LNCAP (cell line): Measurements from ENCODE around the gene SH3RF3.

Experiments
- TF ChIP-seq, protein P1 (sequence below): fragments of 450-650 bp; IDR thresholded peaks from 2 replicates; pipeline ENCODE4 v1.5.1; 2017; ENCODE audit warnings: mild to moderate bottlenecking

Gene SH3RF3

DNA sequence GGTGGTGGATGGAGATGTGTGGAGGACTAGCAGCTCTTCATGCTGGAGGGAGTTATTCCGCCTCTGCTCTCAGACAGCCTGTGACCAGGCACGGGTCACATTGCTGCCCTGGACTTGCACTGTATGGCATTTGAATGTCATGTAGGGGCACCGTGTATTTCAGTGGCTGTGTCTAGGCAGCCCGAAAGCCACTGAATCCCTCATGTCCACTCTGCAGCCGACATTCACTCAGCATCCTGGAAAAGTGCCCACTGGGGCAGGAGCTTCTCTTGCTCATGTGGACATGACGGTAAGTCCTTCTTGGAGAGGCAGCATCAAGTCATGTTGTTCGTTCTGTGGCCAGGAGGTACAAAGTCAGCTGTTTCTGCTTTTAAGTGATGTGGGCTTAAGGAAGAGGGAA lies 127.9 kb downstream of the SH3RF3 start:
- TF ChIP-seq, protein P1, sequence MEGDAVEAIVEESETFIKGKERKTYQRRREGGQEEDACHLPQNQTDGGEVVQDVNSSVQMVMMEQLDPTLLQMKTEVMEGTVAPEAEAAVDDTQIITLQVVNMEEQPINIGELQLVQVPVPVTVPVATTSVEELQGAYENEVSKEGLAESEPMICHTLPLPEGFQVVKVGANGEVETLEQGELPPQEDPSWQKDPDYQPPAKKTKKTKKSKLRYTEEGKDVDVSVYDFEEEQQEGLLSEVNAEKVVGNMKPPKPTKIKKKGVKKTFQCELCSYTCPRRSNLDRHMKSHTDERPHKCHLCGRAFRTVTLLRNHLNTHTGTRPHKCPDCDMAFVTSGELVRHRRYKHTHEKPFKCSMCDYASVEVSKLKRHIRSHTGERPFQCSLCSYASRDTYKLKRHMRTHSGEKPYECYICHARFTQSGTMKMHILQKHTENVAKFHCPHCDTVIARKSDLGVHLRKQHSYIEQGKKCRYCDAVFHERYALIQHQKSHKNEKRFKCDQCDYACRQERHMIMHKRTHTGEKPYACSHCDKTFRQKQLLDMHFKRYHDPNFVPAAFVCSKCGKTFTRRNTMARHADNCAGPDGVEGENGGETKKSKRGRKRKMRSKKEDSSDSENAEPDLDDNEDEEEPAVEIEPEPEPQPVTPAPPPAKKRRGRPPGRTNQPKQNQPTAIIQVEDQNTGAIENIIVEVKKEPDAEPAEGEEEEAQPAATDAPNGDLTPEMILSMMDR, result no peak

DNA sequence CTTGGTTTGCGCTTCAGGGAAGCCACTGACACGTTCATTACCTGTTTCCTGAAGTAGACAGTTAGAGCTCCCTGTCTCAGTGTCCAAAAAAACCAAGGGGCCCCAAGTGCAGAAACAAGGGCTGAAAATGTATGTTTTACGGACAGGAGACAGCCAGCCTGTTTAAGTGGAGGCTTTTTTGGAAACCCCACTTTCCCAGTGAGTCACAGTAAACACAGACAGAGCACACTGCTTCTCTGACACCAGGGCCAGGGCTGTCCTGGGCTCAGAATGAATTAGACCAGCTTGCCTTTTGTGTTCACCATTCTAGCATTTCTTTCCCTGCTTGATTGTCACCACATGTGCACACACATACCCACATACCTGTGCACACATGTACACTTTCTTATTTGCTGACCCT lies 128.6 kb downstream of the SH3RF3 start:
- TF ChIP-seq, protein P1, result no peak

DNA sequence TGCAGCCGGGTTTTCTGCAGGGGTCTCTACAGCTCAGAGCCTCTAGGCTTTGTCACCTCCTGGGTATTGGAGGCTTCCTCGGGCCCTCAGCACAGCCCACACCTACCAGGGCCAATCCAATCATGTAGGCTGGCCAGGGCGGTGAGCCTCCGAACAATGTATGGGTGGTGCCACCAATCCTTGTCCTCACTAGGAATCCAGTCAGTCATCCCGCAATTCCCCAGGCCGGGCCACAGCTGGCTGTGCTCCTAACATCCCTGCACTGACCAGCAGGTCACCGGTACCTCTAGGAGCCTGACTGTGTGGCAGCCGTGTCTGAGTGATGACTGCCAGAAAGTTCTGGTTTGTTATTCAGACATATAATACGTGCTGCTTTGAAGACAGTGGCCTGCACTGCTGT lies 129.4 kb downstream of the SH3RF3 start:
- TF ChIP-seq, protein P1, result no peak

DNA sequence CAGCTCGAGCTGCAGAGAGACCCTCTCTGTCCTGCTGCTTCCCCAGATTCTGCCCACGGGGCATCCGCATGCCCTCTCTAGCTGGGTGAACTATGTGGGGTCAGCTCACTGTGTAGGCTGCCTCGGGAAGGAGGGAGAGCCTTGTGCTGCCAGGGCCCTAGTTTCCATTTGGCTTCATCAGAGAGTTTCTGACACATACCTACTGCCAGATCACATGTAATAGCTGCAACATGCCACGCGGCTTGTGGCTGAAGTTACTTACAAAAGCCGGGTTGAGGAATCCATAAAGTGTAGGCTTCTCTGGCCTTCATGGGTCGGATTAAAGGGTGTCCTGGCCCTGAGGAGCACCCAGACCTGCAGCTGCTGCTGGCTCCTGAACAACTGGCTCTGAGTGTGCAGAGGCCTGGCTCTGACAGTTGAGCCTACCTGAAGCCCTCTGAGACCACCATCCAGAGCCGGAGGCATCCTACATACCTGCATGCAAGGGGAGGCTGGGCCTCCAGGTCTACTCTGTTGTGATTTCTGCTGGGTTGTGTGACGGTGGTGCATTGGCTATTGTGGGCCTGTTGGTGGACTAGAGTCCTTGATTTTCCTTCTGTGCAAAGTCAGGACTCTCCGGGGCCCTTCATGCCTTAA lies 130.0 kb downstream of the SH3RF3 start:
- TF ChIP-seq, protein P1, result no peak

DNA sequence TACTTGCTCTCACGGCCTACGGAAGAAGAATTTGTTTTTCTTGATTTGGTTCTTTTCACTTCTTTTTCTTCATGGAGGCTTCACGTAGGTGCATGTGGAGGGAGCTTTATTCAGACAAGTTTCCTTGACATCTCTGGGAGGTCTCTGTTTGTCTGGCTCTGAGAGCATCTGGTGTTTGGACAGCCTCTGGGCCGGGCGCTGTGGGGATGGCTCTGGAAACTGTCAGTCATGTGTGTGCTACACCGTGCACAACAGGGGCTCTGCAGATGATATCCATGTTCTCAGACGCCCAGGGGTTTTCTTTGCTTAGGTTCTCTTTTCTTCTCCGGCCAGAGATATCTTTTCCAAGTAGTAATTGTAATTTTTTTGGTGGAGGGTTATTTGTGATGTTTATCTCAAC lies 130.7 kb downstream of the SH3RF3 start:
- TF ChIP-seq, protein P1, result no peak

DNA sequence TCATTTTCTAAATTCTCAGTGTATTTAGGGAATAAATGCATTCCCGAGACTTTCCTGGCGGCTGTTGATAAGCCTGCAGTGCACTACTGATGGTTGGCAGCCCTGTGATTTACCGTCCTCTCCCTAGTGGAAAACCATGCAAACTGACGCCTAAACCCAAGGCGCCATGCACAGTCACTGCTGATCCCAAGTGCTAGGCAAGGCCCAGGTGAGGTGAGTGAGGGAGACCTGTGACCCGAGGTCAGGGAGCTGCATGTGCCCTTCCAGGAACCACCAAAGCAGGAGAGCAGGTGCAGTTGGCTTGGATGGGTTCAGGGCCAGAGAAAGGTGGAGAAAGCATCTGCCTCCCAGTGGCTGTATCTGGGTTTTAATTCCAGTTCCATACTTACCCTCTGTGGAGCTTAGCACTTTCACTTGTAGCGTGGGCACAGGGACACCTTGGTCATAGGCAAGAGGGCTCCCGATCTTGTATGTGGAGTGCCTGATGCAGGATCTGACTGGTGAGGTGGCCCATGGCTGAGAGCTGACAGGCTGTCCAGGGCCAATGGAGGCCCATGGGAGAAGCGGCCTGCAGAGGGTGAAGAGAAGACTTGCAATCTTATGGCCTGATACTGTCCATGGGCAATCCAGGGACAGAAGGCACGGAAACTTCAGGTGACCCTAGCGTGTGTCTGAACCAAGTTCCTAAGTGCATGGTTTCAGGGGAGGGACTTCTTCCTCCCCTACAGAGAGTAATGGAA lies 131.3 kb downstream of the SH3RF3 start:
- TF ChIP-seq, protein P1, result no peak

DNA sequence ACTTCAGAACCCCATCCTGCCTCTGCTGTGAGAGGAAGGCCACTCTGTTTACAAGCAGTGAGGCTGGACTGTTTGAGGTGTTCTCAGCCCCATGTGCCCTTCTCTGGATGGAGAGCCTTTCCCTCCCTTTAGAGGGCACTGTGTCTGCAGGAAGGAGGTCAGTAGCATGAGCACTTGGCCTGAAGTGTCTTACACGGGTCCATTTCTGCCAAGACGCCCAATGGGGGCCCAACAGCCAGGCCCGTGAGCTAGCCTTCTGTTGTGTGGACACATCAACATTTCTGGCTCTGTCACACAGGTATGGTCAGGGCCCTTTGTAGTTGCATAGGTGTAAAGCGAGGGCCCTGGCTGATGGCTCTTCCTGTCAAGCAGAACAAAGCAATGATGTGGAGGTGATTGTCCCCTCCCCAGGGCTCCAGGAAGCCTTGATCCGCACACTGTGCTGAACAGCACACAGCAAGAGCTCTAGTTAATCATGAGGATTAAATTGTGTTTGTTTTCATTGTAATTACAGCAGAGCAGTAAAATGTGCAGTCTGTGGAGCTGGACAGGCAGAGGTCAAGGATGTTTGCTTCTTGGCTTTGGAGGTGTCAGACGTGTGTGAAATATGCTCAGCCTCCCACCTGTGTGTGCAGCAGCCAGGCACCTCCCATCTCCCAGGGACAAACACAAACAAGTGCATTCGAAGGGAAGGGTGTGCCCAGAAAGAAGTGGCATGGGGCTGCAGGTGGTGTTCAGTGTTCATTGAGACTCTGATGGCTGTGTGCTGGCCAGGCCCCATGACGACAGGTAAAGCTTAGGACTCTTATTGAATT lies 132.1 kb downstream of the SH3RF3 start:
- TF ChIP-seq, protein P1, result peak; percentile 35; the same call in 1 of the 2 replicates
